ENCODE data around the gene AKT3. TPM values are rescaled to one million over a fixed set of nuclear protein-coding genes. Genes with fewer than 3 reads are reported as not detected.
"Not testable (repeated sequence)": the region's sequence is repeated elsewhere in the genome, so short reads cannot be mapped to it uniquely, and the experiment has no call there.

The AKT3 gene
- total RNA-seq, 4 donors from 2014 or later: 3.8 to 31.7 (median 8.6) TPM

DNA sequence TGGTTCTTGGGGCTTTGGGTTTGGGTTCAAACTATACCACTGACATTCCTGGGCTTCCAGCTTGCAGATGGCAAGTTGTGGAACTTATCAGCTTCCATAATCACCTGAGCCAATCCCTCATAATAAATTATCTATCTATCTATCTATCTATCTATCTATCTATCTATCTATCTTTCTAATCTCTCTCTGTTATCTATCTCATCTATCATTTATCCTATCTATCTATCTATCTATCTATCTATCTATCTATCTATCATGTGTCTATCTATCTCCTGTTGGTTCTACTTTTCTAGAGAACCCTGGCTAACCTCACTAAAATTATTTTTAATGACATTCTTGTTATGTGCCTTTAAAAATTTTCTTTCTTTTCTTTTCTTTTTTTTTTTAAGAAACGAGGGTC, 35.8 kb upstream of the AKT3 start:
- Histone ChIP-seq H3K9me3 (no peaks in the 10 kb centered on the region), H3K4me3 (no peak overlapping the region), H3K27me3 (no peaks in the 10 kb centered on the region), H3K36me3 (no peaks in the 10 kb centered on the region), H3K4me1 (peaks cover 3% of the 10 kb centered on the region), H3K27ac (no peak overlapping the region)
- no peak for DNase-seq (ENCODE audit: low spot score in 2 of 2)
- WGBS: 58% methylated on average over 1 of the region's 1 CpG
- TF ChIP-seq EP300 (IDR thresholded peaks at IDR 0.05) (no peak), POLR2A (IDR thresholded peaks at IDR 0.05) (no peak), POLR2AphosphoS5 (IDR thresholded peaks at IDR 0.05) (no peak)
- TF ChIP-seq, protein P1, sequence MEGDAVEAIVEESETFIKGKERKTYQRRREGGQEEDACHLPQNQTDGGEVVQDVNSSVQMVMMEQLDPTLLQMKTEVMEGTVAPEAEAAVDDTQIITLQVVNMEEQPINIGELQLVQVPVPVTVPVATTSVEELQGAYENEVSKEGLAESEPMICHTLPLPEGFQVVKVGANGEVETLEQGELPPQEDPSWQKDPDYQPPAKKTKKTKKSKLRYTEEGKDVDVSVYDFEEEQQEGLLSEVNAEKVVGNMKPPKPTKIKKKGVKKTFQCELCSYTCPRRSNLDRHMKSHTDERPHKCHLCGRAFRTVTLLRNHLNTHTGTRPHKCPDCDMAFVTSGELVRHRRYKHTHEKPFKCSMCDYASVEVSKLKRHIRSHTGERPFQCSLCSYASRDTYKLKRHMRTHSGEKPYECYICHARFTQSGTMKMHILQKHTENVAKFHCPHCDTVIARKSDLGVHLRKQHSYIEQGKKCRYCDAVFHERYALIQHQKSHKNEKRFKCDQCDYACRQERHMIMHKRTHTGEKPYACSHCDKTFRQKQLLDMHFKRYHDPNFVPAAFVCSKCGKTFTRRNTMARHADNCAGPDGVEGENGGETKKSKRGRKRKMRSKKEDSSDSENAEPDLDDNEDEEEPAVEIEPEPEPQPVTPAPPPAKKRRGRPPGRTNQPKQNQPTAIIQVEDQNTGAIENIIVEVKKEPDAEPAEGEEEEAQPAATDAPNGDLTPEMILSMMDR (IDR thresholded peaks at IDR 0.05): no peak

DNA sequence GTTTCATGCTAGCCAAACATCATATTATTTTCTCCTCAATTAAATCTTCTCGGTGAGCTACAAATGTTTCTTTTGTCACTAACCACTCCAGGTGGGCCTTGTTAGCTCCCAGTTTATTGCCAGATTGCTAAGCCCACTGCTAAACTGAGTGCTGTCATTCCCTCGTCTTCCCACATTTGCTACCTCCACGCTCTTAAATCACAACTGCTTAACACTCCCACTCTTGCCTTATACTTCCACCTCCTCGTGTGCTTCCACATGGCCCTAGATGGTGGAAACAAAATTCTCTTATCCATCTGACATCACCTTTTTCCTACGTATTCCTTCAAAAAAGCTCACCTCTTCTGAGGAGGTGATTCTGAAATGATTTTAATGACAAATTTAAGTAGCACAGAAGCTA, 34.6 kb upstream of the AKT3 start:
- H3K9me3 ChIP-seq: no peaks in the 10 kb centered on the region
- WGBS: 64% methylated on average over 5 of the region's 5 CpGs
- no peaks in the 10 kb centered on the region for H3K27me3 ChIP-seq
- no peaks in the 10 kb centered on the region for H3K4me1 ChIP-seq
- no peak overlapping the region for H3K4me3 ChIP-seq
- no peaks in the 10 kb centered on the region for H3K36me3 ChIP-seq
- no peak for TF ChIP-seq POLR2AphosphoS5 (IDR thresholded peaks at IDR 0.05)
- TF ChIP-seq, protein P1 (IDR thresholded peaks at IDR 0.05): no peak
- H3K27ac ChIP-seq: no peak overlapping the region
- DNase-seq (ENCODE audit: low spot score in 2 of 2): no peak

DNA sequence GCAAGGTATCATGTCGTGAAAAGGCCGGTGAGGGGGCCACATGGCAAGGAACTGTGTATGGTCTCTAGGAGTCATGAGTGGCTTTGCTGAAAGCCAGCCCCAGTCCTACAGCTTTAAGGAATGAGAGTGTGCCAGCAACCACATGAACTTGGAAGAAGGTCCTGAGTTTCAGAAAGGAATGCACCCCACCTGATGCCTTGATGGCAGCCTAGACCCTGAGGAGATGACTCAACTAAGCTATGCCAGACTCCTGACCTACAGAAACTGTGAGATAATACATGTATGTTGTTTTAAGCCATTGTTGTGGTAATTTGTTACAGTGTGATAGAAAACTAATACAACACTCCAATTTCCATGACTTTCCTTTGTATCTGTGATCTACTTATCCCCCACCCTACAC, 33.5 kb upstream of the AKT3 start:
- Histone ChIP-seq H3K4me1 (no peaks in the 10 kb centered on the region), H3K27me3 (no peaks in the 10 kb centered on the region), H3K9me3 (no peaks in the 10 kb centered on the region), H3K4me3 (no peak overlapping the region), H3K36me3 (no peaks in the 10 kb centered on the region), H3K27ac (no peak overlapping the region)
- no peak for DNase-seq (ENCODE audit: low spot score in 2 of 2)
- TF ChIP-seq, protein P1 (IDR thresholded peaks at IDR 0.05): no peak
- no peak for TF ChIP-seq EP300 (IDR thresholded peaks at IDR 0.05)
- no peak for TF ChIP-seq POLR2A (IDR thresholded peaks at IDR 0.05)
- no peak for TF ChIP-seq POLR2AphosphoS5 (IDR thresholded peaks at IDR 0.05)
- WGBS: 87% methylated on average over 2 of the region's 2 CpGs

DNA sequence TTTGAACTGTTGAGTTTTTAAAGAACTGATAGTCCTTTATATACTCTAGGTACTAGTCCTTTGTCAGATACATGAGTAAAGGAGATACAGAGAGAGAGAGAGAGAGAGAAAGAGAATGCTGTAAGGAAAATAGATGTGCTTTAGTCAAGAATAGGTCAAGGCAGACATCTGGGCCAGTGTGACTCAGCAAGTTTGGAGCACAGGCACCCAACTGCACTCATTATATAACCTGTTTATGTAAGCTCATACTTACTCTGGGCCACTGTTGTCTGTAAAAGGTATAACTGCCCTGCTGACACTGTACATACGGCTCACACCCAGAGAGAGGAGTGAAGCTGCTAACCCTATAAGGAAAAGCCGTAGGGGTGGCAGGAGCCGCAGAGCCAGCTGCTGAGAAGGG, 32.2 kb upstream of the AKT3 start:
- Histone ChIP-seq H3K4me3 (no peak overlapping the region), H3K4me1 (no peaks in the 10 kb centered on the region), H3K36me3 (no peaks in the 10 kb centered on the region), H3K27me3 (no peaks in the 10 kb centered on the region), H3K9me3 (no peaks in the 10 kb centered on the region), H3K27ac (no peak overlapping the region)
- WGBS: 87% methylated on average over 3 of the region's 3 CpGs
- DNase-seq (ENCODE audit: low spot score in 2 of 2): no peak
- TF ChIP-seq POLR2AphosphoS5 (IDR thresholded peaks at IDR 0.05) (no peak), POLR2A (IDR thresholded peaks at IDR 0.05) (no peak), EP300 (IDR thresholded peaks at IDR 0.05) (no peak)
- TF ChIP-seq, protein P1 (IDR thresholded peaks at IDR 0.05): no peak

DNA sequence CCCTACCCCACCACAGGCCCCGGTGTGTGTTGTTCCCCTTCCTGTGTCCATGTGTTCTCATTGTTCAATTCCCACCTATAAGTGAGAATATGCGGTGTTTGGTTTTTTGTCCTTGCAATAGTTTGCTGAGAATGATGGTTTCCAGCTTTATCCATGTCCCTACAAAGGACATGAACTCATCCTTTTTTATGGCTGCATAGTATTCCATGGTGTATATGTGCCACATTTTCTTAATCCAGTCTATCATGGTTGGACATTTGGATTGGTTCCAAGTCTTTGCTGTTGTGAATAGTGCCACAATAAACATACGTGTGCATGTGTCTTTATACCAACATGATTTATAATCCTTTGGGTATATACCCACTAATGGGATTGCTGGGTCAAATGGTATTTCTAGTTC, 27.0 kb upstream of the AKT3 start:
- H3K27me3 ChIP-seq; H3K27ac ChIP-seq; H3K36me3 ChIP-seq; H3K4me1 ChIP-seq; H3K9me3 ChIP-seq; DNase-seq (ENCODE audit: low spot score in 2 of 2); H3K4me3 ChIP-seq: not testable (repeated sequence)
- WGBS: 94% methylated on average over 3 of the region's 3 CpGs

DNA sequence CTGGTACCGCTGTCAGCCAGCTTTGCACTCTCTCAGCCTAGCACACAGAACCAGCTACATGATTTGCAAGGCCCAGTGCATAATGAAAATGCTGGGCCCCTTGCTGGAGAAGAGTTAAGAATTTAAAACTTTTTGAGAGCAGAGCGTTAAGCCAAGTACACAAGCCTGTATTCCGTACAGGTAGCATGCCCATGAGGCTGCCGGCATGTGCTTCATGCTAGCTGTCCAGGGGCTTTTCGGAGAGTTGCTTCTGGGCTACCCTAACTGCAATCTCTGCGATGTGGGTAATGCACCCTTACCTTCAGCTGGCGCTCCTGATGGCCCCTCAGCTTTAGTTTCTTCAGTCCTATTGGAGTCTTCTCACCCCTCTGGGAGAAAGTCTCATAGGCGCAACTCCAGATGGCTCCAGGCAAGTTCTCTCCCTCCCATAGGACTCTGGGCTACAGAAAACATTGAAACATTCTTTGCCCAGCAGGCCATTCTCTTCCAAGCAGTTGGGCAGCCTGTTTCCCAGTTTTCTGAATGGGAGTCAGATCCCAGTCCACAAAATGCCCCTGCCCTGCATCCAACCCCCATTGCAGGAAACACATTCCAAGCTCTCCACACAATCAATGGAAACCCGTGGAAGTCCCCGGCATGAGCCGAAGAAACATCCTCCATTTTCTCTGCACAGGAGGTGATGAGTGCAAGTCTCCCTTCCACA, 5.7 kb upstream of the AKT3 start:
- no peak overlapping the region for H3K27ac ChIP-seq
- peaks cover 18% of the 10 kb centered on the region for H3K27me3 ChIP-seq
- no peaks in the 10 kb centered on the region for H3K9me3 ChIP-seq
- TF ChIP-seq POLR2A (IDR thresholded peaks at IDR 0.05) (no peak), POLR2AphosphoS5 (IDR thresholded peaks at IDR 0.05) (no peak), EP300 (IDR thresholded peaks at IDR 0.05) (no peak)
- TF ChIP-seq, protein P1 (IDR thresholded peaks at IDR 0.05): no peak
- DNase-seq (ENCODE audit: low spot score in 2 of 2): no peak
- peaks cover 8% of the 10 kb centered on the region for H3K4me1 ChIP-seq
- H3K36me3 ChIP-seq: no peaks in the 10 kb centered on the region
- WGBS: 92% methylated on average over 11 of the region's 11 CpGs
- no peak overlapping the region for H3K4me3 ChIP-seq

All from suprapubic skin (tissue), 4 donors.